PFSK-1 (cell line): ENCODE measurements around the gene MCTP1.

ENCODE experiments used
- POLR2AphosphoS5 ChIP-seq: IDR thresholded peaks from 2 replicates; pipeline ENCODE4 v1.6.1; 2012; ENCODE audit warnings: low read depth, mild to moderate bottlenecking, control low read depth, low read length, moderate library complexity
- REST ChIP-seq, 2 experiments: IDR thresholded peaks; 2 replicates each; pipeline versions ENCODE4 v1.6.1 to v1.8.0; 2011 to 2012; ENCODE audit warnings: low read depth in 2 of 2, low read length in 2 of 2, control low read depth in 1 of 2, inconsistent platforms in 1 of 2, mild to moderate bottlenecking in 1 of 2, moderate library complexity in 1 of 2; ENCODE audit not compliant: insufficient read depth in 1 of 2

DNA sequence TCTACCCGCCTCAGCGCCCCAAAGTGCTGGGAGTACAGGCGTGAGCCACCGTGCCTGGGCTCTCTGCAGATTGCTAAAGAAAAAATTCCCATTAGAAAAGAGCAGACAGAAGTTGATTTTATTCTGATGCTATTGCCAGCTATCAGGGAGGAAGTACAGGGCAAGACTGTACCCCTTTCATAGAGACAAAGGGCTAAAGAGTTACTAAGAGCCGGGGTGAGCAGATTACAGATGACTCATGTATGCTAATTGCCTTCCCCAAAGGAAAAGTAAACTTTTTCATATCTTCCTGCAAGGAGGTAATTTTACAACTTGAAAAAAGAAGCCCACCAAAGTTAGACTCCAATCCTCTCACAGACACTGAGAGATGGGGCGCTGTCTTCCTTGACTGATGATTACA lies 42.3 kb upstream of the MCTP1 start:
- TF ChIP-seq REST (IDR thresholded peaks at IDR 0.05; ENCODE audit: insufficient read depth in 1 of 2, low read depth in 2 of 2, low read length in 2 of 2) (no peak), POLR2AphosphoS5 (no peak)
